ENCODE data around the gene HPCAL1.

Gene HPCAL1

GRCh38 chr2:10269711-10270610 is 32.7 kb upstream of the HPCAL1 start:
- no peak for DNase-seq

DNA sequence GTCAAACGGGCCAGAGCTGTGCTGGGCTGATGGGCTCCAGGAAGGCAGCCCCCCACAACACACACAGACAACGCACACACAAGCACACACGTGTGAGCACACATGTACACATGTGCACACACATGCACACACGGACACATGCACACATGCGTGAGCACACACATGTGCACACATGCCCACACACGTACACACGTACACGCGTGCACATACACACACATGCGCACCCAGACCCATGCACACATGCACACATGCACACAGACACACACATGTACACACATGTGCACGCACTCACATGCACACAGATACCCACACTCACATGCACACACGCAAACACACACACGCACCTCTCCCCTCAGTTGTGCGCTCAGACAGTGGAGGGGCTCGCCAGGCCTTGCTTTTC is 31.2 kb upstream of the HPCAL1 start:
- DNase-seq = no peak

- DNase-seq = no peak
Observed at GRCh38 chr2:10271946-10272345, 30.8 kb upstream of the HPCAL1 start.

GRCh38 chr2:10272464-10272863 is 30.2 kb upstream of the HPCAL1 start:
- no peak for DNase-seq

DNA sequence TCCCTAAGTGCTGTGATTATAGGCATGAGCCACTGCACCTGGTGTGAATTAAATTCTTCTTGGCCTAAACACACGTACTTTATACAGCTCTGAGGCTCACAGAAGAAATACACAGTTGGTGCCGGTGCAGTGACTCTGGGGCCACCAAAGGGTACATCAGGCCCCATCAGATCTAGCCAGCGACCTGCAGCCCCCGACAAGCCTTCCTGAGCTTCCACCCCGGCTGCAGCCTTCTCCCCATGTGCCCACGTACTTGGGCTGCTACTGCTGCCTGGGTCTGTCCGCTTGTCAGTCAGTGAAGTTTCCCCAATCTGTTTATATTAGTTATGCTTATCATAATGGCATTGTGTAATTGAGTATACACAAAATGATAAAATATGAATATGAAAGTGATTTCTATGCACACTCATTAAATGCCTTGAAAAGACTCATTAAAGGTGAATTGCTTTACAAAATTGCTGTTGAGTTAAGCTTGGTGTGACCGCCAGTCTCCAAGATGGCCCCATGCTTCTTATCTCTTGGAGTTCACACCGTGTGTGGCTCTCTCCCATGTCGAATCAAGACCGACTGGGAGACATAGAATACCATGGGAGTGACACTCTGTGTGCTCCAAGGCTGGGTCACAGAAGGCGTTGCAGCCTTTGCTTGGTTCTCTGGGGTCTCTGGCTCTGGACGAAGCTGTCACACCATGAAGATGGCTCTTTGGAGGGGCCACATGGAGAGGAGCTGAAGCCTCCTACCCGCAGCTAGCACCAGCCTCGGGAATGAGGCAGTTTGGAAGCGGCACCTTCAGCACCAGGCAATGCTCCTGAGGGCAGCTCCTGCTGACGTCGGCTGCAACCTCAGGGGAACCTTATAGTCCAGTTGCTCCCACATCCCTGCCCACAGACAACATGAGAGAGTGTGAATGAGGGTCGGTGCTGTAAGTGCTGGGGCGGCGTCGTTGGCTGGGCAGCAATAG is 29.2 kb upstream of the HPCAL1 start:
- DNase-seq = no peak

DNA sequence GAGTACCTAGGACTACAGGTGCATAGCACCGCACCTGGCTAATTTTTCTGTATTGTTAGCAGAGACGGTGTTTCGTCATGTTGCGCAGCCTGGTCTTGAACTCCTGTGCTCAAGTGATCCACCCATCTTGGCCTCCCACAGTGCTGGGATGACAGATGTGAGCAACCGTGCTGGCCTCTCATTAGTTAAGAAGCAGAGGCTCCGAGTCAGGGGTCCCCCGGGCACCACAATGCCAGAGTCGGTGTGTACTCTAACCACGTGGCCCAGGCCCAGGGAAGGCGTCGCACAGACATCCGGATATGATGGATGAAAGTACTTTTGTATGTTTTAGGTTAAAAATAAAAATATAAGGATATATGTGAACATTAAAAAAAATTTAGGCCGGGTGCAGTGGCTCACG is 28.3 kb upstream of the HPCAL1 start:
- DNase-seq = no peak

DNA sequence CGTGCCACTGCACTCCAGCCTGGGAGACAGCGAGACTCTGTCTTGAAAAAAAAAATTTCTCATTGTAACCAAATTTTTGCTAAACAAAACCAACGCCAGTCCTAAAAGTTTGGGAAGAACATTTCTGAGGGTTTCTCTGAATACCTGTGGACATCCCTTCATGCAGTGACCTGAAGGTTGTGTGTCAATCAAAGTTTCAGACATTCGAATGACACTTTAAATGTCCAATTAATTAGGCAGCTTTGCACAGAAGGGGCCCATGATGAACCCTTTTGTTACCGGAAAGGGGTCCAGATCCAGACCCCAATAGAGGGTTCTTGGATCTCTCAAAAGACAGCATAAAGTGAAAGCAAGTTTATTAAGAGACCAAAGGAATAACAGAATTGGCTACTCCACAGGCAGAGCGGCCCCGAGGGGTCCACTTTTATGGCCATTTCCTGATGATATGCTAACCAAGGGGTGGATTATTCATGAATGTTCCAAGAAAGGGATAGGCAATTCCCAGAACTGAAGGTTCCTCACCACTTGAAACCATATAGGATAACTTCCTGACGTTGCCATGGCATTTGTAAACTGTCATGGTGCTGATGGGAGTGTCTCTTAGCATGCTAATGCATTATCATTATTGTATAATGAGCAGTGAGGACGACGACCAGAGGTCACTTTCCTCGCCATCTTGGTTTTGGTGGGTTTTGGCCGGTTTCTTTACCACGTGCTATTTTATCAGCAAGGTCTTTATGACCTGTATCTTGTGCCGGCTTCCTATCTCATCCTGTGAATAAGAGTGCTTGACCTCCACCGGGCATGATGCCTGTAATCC is 27.5 kb upstream of the HPCAL1 start:
- DNase-seq = no peak

DNA sequence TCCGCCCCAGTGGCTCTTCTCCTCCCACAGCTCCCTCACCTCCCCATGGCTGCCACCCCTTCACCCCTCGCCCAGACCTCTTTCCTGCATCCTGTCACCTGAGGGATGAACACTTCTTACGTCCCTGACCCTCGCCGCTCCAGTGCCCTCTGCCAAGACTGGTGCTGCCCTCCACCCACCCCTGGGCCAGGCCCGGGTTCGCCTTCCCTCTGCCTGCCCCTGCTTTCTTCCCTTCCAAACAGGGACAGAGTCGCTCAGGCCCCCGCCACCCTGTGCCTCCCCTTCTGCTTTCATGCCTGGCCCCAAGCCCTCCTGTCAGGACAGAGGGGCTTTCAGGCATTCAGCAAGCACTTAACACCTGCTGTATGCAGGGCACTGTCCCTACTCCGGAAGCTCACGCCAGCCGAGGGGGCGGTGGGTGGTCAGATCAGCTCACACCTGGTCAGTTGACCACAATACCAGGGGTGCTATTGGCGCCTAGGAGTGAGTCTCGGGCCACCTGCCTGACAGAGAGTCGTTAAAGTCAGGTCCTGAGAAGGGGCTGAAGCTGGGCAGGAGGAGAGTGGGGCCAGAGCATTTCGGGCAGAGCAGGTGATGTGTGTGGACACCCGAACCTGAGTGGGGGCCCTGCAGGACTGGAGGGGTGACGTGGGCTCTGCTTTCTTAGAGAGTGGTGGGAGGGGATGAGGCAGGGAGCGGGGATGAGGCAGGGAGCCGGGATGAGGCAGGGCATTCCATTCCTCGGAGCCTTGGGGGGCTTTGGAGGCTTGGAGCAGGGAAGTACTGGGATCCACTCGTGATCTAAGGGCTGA is 26.0 kb upstream of the HPCAL1 start:
- no peak for DNase-seq

DNA sequence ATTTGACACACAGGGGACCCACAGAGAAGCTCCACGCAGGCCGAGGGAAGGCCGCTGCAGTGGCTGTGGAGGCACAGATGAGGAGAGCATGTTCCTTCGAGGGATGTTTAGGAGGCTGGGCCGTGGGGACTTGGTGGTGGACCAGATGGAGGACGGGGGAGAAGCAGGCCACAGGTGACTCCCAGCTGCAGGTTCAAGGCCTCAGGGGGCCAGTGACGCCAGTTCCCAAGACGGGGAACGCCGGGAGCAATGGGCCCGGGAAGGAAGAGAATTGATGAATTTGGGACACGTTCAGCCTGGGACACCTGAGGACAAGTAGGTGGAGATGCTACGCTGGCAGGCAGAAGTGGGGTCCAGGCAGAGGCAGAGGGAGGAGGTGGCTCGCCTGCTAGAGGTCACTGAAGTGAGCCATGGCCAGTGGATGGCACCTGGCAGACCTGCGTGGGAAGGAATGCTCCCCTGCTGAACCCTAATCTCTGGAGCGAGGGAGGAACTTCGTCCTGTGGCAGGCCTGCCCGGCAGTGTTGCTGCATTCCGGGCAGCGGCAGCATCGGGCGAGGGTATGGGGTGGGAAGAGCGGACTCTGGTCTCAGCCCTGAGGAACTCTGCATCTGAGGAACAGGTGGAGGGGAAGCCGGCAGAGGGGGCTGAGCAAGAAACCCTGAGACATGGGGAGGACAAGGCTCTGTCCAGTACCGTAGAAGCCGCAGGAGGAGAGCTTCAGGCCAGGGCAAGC is 25.2 kb upstream of the HPCAL1 start:
- DNase-seq = no peak

DNA sequence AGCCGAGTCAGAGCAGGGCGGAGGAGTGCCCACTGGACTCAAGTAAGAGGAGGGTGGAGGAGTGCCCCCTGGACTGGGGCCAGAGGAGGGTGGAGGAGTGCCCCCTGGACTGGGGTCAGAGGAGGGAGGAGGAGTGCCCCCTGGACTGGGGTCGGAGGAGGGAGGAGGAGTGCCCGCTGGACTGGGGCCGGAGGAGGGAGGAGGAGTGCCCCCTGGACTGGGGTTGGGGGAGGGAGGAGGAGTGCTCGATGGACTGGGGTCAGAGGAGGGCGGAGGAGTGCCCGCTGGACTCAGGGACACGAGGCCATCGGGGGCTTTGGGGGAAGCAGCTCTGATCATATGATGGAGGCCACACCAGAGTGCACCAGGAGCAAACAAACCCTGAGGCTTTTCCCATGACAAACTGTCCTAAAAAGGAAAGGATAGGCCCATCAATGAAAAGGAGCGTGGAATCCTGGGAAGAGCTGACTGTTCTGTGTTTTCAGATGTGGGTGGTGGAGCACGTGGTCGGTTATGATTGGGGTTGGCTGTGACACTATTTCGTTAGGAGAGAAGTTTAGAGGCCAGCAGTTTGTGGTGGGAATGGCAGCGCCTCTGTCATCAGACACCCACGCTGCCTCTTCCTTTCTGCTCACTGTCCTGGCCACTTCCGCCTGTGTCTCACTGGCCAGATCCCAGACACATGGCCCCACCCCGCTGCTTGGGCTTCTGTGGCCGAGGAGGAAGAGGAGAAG is 24.5 kb upstream of the HPCAL1 start:
- DNase-seq = no peak

- no peak for DNase-seq
Observed at GRCh38 chr2:10278763-10279471, 23.8 kb upstream of the HPCAL1 start.

DNA sequence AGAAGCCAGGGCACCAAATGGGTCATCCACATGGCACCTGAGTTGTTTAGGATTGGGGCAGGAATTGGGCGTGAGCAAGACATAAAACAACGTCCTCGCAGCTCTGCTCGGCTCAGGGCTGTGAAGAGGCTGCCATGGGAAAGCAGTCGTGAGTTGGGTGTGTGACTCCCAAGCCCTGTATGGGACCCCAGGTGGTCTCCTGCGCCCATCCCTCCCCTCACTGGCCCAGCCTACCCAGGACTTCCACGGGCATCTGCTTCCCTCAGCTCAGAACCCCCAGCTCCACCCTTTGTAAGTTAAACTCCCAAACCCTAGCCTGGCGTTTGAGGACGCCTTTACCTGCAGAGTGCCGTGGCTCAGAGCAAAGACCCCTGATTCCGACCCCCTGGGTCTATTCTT is 23.2 kb upstream of the HPCAL1 start:
- DNase-seq = no peak

DNA sequence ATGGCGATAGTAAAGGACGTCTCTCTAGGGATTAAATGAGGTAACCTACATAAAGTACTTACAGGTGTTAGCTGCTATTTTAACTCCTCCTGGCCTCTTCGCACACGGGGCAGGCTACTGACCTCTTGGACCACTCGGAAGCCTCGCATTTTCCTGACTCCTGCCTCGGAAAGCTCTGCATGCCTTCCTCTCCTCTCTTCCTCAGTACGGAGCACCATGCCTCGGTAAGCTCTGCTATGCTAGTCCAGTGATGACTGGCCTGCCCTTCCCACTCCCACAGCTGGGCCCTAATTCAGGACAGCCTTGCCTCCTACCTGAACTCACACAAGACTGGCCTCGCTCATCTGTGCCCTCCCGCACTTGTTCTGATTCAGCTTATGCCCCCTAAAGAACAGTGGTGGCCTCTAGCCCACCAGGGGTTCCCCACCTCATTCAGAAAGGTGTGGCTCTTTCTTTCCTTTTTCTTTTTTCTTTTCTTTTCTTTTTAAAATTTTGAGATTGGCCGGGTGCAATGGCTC is 22.7 kb upstream of the HPCAL1 start:
- no peak for DNase-seq

GRCh38 chr2:10281891-10282290 is 20.8 kb upstream of the HPCAL1 start:
- no peak for DNase-seq

GRCh38 chr2:10282611-10283105 is 20.0 kb upstream of the HPCAL1 start:
- DNase-seq = no peak

GRCh38 chr2:10283106-10284062 is 19.3 kb upstream of the HPCAL1 start:
- DNase-seq = no peak

DNA sequence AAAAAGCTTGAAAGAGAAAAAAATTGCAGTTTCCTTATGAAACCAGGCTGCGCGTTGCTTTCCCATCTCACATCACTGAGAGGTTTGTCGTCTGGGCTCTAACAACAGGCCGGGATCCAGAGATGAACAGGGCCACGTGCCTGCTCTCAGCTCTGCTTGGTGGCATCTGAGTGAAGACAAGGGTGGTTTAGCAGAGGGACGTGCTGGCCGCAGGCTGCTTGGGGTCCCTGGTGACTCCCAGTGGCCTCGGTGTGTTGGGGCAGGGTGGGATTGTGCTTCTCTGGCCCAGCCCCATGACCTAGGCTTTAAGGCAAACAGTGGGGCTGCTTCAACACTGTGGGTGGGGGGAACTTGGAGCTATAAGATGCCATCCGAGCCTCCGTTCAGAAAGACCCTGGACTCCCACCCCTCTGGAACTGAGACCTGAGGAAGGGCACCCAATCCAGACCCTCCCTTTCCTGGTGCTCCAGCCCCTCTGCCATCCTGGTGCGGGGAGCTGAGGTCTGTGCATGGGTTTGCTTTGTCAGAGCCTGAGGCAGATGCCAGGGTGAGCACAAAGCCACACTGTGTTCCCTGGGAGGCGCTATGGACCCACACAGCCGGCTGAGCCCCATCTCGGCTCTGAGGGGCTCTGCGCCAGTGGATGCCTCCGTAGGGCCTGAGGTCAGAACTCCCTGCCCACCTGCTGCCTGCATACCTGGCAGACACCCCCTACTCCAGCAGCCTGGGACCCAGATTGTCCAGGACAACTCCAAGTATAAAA is 18.4 kb upstream of the HPCAL1 start:
- no peak for DNase-seq

DNA sequence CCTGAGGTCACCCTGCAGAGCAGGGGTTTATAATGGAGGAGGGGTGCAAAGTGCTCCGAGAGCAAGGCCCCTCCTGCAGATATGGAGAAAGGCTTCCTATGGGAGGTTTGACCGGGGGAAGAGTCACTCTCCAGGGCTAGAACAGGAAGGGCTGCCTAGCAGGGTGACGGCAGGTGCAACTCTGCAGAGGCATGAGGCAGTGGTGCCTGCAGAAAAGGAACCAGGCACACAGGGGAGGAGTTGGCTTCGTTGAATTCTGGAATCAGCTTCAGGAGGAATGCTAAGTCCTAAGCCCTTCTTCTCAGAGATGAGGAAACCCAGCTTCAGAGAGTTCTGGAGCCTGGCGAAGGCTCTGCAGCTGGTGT is 17.5 kb upstream of the HPCAL1 start:
- no peak for DNase-seq

All from DMS 273 treated with DMSO at 0.1 percent for 48 hours (cell line).